LHCN-M2 (cell line): ENCODE measurements around the gene PLEKHN1. TPM values are rescaled to one million over a fixed set of nuclear protein-coding genes. Genes with fewer than 3 reads are reported as not detected.
"Not testable (repeated sequence)": the region's sequence is repeated elsewhere in the genome, so short reads cannot be mapped to it uniquely, and the experiment has no call there.

Source experiments
- DNase-seq: peaks from one replicate; pipeline ENCODE4 v3.0.0-alpha.2; 2012; ENCODE audit warnings: low read depth
- total RNA-seq: library from RNA; depleted of rRNA; stranded (reverse); fragments of >200 nt; gene quantifications from 2 replicates; pipeline ENCODE4 v1.2.3, GENCODE V29; 2014

Gene PLEKHN1
- total RNA-seq, 1 experiment from 2014 or later, result 0.40 TPM

- no peak for DNase-seq
These were observed 40.2 kb downstream of the PLEKHN1 start for GRCh38 chr1:1006305-1007159.

GRCh38 chr1:1010131-1010530 is 43.8 kb downstream of the PLEKHN1 start:
- not testable (repeated sequence) for DNase-seq

GRCh38 chr1:1011396-1011949 is 45.2 kb downstream of the PLEKHN1 start:
- no peak for DNase-seq

- not testable (repeated sequence) for DNase-seq
These were observed 46.4 kb downstream of the PLEKHN1 start for GRCh38 chr1:1012736-1013104.

GRCh38 chr1:1013105-1013921 is 47.0 kb downstream of the PLEKHN1 start, which contains the start of gene ISG15:
ISG15 (plus strand) TSS chr1:1013497; CDS start chr1:1013574, 77 bp downstream.
- peak; percentile 82 for DNase-seq

GRCh38 chr1:1013922-1014648 is 47.8 kb downstream of the PLEKHN1 start:
- no peak for DNase-seq

GRCh38 chr1:1014799-1015681 is 48.8 kb downstream of the PLEKHN1 start:
- DNase-seq, result no peak

- not testable (repeated sequence) for DNase-seq
These were observed 51.4 kb downstream of the PLEKHN1 start for GRCh38 chr1:1017397-1018320.

- not testable (repeated sequence) for DNase-seq
These were observed 52.0 kb downstream of the PLEKHN1 start for GRCh38 chr1:1018321-1018685.

GRCh38 chr1:1019122-1019999 is 53.1 kb downstream of the PLEKHN1 start:
- DNase-seq, result peak; percentile 71

- no peak for DNase-seq
These were observed 53.7 kb downstream of the PLEKHN1 start, which contains the start of gene AGRN for GRCh38 chr1:1020000-1020404. AGRN (plus strand) TSS chr1:1020120; CDS start chr1:1020173, 53 bp downstream.

- no peak for DNase-seq
These were observed 54.2 kb downstream of the PLEKHN1 start for GRCh38 chr1:1020415-1021009.

GRCh38 chr1:1021010-1021919 is 55.0 kb downstream of the PLEKHN1 start:
- peak; percentile 61 for DNase-seq

- no peak for DNase-seq
These were observed 55.6 kb downstream of the PLEKHN1 start for GRCh38 chr1:1021920-1022259.

- no peak for DNase-seq
These were observed 56.2 kb downstream of the PLEKHN1 start for GRCh38 chr1:1022302-1023009.

- no peak for DNase-seq
These were observed 57.4 kb downstream of the PLEKHN1 start for GRCh38 chr1:1023700-1024099.
